IPS-15b (cell line): ENCODE data around the gene HADH.

Source experiments
- H3K27me3 ChIP-seq: one replicate; pipeline ENCODE4 v1.6.1; 2013; ENCODE audit warnings: low read length; ENCODE audit not compliant: control insufficient read depth, insufficient read depth
- H3K36me3 ChIP-seq: one replicate; pipeline ENCODE4 v1.6.1; 2013; ENCODE audit warnings: low read length; ENCODE audit not compliant: control insufficient read depth, insufficient read depth
- H3K4me1 ChIP-seq: one replicate; pipeline ENCODE4 v1.6.1; 2013; ENCODE audit warnings: mild to moderate bottlenecking, low read length; ENCODE audit not compliant: control insufficient read depth, insufficient read depth
- H3K4me3 ChIP-seq: one replicate; pipeline ENCODE4 v1.5.1; 2013; ENCODE audit warnings: low read depth, low read length
- H3K9ac ChIP-seq: one replicate; pipeline ENCODE4 v1.6.1; 2013; ENCODE audit warnings: low read depth, mild to moderate bottlenecking, low read length
- H3K9me3 ChIP-seq: one replicate; pipeline ENCODE4 v1.6.1; 2013; ENCODE audit warnings: mild to moderate bottlenecking, low read length; ENCODE audit not compliant: control insufficient read depth, insufficient read depth

HADH gene

GRCh38 chr4:108078024-108078733 is 88.5 kb downstream of the HADH start:
- Histone ChIP-seq H3K4me1 (no peaks in the 10 kb centered on the region), H3K27me3 (no peaks in the 10 kb centered on the region), H3K9me3 (no peaks in the 10 kb centered on the region), H3K36me3 (no peaks in the 10 kb centered on the region), H3K9ac (no peak overlapping the region), H3K4me3 (no peak overlapping the region)

GRCh38 chr4:108080747-108081146 is 91.1 kb downstream of the HADH start:
- no peaks in the 10 kb centered on the region for H3K9me3 ChIP-seq
- H3K9ac ChIP-seq = no peak overlapping the region
- no peaks in the 10 kb centered on the region for H3K27me3 ChIP-seq
- H3K4me3 ChIP-seq = no peak overlapping the region
- no peaks in the 10 kb centered on the region for H3K4me1 ChIP-seq
- no peaks in the 10 kb centered on the region for H3K36me3 ChIP-seq

- H3K4me3 ChIP-seq = no peak overlapping the region
- H3K36me3 ChIP-seq = no peaks in the 10 kb centered on the region
- no peak overlapping the region for H3K9ac ChIP-seq
- H3K9me3 ChIP-seq = no peaks in the 10 kb centered on the region
- no peaks in the 10 kb centered on the region for H3K4me1 ChIP-seq
- H3K27me3 ChIP-seq = no peaks in the 10 kb centered on the region
These were observed 91.6 kb downstream of the HADH start for GRCh38 chr4:108081256-108081655.
